Suprapubic skin (tissue), 4 donors: Measurements from ENCODE around the gene PDS5B. TPM values are rescaled to one million over a fixed set of nuclear protein-coding genes. Genes with fewer than 3 reads are reported as not detected.

Experiments
- DNase-seq, 2 donors: peaks; one replicate each; pipeline ENCODE4 v3.0.0-alpha.2; 2019; ENCODE audit warnings: low spot score in 2 of 2
- H3K27ac ChIP-seq: fragments of 200-600 bp; sonication (generic); one replicate; pipeline ENCODE4 v1.5.1; 2019
- H3K27me3 ChIP-seq: fragments of 200-600 bp; sonication (generic); one replicate; pipeline ENCODE4 v1.5.1; 2019
- H3K36me3 ChIP-seq: fragments of 200-600 bp; sonication (generic); one replicate; pipeline ENCODE4 v1.5.1; 2019
- H3K4me1 ChIP-seq: fragments of 200-600 bp; sonication (generic); one replicate; pipeline ENCODE4 v1.5.1; 2019
- H3K4me3 ChIP-seq: fragments of 200-600 bp; sonication (generic); one replicate; pipeline ENCODE4 v1.5.1; 2019; ENCODE audit warnings: mild to moderate bottlenecking
- H3K9me3 ChIP-seq: fragments of 200-600 bp; sonication (generic); one replicate; pipeline ENCODE4 v1.5.1; 2019
- EP300 ChIP-seq: sonication (generic); formaldehyde crosslinking; IDR thresholded peaks from one replicate; pipeline ENCODE4 v1.6.1; 2017; ENCODE audit warnings: antibody characterized with exemption
- POLR2A ChIP-seq, 2 donors: fragments of 450-650 bp; IDR thresholded peaks; one replicate each; pipeline ENCODE4 v1.6.1; 2017; ENCODE audit warnings: antibody characterized with exemption in 2 of 2, mild to moderate bottlenecking in 2 of 2, moderate library complexity in 2 of 2
- POLR2AphosphoS5 ChIP-seq, 3 donors: sonication (generic); formaldehyde crosslinking; IDR thresholded peaks; one replicate each; pipeline ENCODE4 v1.6.1; 2017; ENCODE audit warnings: antibody characterized with exemption in 3 of 3
- whole genome bisulfite sequencing: methylation state at CpG from one replicate; pipeline ENCODE4 v1.1.5; 2018; 5-methylcytosine and 5-hydroxymethylcytosine counted together
- total RNA-seq, 4 donors: library from RNA; depleted of rRNA; stranded (reverse); fragments of >200 nt; gene quantifications; one replicate each; pipeline ENCODE4 v1.1.0, GENCODE V29; 2016
- TF ChIP-seq, protein P1 (sequence below), 2 donors: fragments of 200-600 bp in 1 of 2; fragments of 450-650 bp in 1 of 2; sonication (generic) in 1 of 2; IDR thresholded peaks; one replicate each; pipeline ENCODE4 v1.5.1; 2016 to 2019; ENCODE audit warnings: antibody characterized with exemption in 2 of 2, mild to moderate bottlenecking in 1 of 2, moderate library complexity in 1 of 2

PDS5B gene
- total RNA-seq, 4 donors from 2014 or later, result 17.8 to 48.2 (median 28.5) TPM

DNA sequence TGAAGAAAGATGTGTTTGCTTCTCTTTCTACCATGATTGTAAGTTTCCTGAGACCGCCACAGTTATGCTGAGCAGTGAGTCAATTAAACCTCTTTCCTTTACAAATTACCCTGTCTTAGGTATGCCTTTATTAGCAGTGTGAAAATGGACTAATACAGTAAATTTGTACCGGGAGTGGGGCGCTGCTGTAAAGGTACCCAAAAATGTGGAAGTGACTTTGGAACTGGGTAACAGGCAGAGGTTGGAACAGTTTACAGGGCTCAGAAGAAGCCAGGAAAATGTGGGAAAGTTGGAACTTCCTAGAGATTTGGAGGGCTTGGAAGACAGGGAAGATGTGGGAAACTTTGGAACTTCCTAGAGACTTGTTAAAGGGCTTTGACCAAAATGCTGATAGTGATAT lies 9.2 kb upstream of the PDS5B start:
- WGBS, result 98% methylated on average over 3 of the region's 3 CpGs
- TF ChIP-seq POLR2A (IDR thresholded peaks at IDR 0.05) (no peak), POLR2AphosphoS5 (IDR thresholded peaks at IDR 0.05) (no peak), EP300 (no peak)
- TF ChIP-seq, protein P1, sequence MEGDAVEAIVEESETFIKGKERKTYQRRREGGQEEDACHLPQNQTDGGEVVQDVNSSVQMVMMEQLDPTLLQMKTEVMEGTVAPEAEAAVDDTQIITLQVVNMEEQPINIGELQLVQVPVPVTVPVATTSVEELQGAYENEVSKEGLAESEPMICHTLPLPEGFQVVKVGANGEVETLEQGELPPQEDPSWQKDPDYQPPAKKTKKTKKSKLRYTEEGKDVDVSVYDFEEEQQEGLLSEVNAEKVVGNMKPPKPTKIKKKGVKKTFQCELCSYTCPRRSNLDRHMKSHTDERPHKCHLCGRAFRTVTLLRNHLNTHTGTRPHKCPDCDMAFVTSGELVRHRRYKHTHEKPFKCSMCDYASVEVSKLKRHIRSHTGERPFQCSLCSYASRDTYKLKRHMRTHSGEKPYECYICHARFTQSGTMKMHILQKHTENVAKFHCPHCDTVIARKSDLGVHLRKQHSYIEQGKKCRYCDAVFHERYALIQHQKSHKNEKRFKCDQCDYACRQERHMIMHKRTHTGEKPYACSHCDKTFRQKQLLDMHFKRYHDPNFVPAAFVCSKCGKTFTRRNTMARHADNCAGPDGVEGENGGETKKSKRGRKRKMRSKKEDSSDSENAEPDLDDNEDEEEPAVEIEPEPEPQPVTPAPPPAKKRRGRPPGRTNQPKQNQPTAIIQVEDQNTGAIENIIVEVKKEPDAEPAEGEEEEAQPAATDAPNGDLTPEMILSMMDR (IDR thresholded peaks at IDR 0.05), result no peak
- H3K27ac ChIP-seq, result no peak overlapping the region
- no peak overlapping the region for H3K4me3 ChIP-seq
- H3K36me3 ChIP-seq, result no peaks in the 10 kb centered on the region
- H3K9me3 ChIP-seq, result no peaks in the 10 kb centered on the region
- H3K27me3 ChIP-seq, result no peaks in the 10 kb centered on the region
- no peak for DNase-seq
- H3K4me1 ChIP-seq, result no peaks in the 10 kb centered on the region

DNA sequence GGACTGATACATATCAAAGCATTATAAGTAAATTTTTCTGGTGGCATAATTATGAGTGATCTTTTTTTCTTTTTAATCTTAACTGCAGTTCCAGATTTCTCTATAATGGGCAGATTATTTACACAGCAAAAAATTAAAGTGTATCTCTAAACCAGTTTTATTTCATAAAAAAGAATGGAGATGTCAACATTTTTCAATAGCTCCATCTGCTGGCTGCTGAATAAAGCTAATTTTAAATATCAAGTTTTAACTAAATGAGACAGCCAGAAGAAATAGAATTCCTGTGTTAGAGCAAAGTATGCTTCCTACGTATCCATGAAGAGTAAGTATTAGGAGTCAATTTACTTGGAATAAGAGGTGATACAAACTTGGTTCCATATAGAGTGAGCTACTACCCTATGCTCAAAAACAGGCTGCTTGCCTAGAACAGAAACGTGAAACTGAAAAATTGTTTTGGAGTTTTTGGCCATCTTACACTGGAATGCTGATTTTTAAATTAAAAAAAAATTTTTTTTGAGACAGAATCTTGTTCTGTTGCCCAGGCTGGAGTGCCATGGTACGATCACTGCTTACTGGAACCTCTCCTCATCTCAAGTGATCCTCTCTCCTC lies 5.0 kb upstream of the PDS5B start:
- H3K36me3 ChIP-seq, result no peaks in the 10 kb centered on the region
- H3K27ac ChIP-seq, result no peak overlapping the region
- 50% methylated on average over 3 of the region's 3 CpGs for WGBS
- no peak for TF ChIP-seq EP300
- TF ChIP-seq, protein P1 (IDR thresholded peaks at IDR 0.05), result peak in 1 of 2 donors; percentile 29
- no peak for DNase-seq
- peaks cover 8% of the 10 kb centered on the region for H3K4me1 ChIP-seq
- no peak overlapping the region for H3K4me3 ChIP-seq
- H3K9me3 ChIP-seq, result no peaks in the 10 kb centered on the region
- no peaks in the 10 kb centered on the region for H3K27me3 ChIP-seq

DNA sequence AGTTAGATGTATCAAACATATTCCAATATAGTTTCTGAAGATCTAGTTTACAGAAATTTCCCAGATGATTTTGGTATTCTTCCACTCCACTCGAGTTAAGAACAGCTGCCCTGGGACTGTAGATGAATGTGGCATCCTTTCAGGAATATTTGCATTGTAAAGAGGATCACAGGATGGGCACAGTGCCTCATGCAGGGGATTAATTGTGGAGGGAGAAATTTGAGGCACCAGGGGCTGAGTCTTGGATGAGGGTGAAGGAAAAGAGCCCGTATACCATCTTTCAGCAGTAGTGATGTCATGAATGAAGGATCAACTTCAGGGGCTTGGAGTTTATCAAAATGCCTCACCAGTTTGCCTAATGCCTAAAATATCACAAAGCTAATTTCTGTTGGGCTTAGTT lies 4.0 kb upstream of the PDS5B start:
- peaks cover 8% of the 10 kb centered on the region for H3K4me1 ChIP-seq
- no peaks in the 10 kb centered on the region for H3K27me3 ChIP-seq
- H3K9me3 ChIP-seq, result no peaks in the 10 kb centered on the region
- H3K36me3 ChIP-seq, result no peaks in the 10 kb centered on the region
- no peak overlapping the region for H3K27ac ChIP-seq
- H3K4me3 ChIP-seq, result no peak overlapping the region
- DNase-seq, result no peak
- WGBS, result 69% methylated on average over 2 of the region's 2 CpGs
- TF ChIP-seq EP300 (no peak), POLR2A (IDR thresholded peaks at IDR 0.05) (no peak), POLR2AphosphoS5 (IDR thresholded peaks at IDR 0.05) (no peak)
- TF ChIP-seq, protein P1 (IDR thresholded peaks at IDR 0.05), result no peak

DNA sequence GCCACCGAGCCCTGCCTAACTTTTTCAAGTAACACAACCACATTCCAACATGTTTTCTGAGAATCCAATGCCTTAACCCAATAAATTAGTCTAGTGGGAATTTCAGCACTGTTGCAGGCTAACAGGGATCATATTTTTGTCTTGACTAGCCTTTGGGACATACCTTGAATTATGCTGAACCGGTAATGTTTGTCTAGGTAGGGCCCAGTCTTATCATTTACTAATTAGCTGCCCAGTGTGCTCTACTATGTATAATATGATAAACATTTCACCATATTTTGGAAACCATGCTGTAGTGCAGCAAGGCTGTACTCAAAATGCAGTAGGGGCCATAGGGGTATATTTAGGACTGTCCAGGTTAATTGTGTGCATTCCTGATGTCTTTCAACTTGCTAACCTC lies 3.3 kb upstream of the PDS5B start:
- no peak for DNase-seq
- Histone ChIP-seq H3K4me1 (peaks cover 10% of the 10 kb centered on the region), H3K9me3 (no peaks in the 10 kb centered on the region), H3K36me3 (no peaks in the 10 kb centered on the region), H3K27ac (no peak overlapping the region), H3K4me3 (no peak overlapping the region), H3K27me3 (no peaks in the 10 kb centered on the region)
- TF ChIP-seq, protein P1 (IDR thresholded peaks at IDR 0.05), result no peak
- TF ChIP-seq EP300, result no peak
- TF ChIP-seq POLR2AphosphoS5 (IDR thresholded peaks at IDR 0.05), result no peak
- TF ChIP-seq POLR2A (IDR thresholded peaks at IDR 0.05), result no peak
- 88% methylated on average over 2 of the region's 2 CpGs for WGBS

DNA sequence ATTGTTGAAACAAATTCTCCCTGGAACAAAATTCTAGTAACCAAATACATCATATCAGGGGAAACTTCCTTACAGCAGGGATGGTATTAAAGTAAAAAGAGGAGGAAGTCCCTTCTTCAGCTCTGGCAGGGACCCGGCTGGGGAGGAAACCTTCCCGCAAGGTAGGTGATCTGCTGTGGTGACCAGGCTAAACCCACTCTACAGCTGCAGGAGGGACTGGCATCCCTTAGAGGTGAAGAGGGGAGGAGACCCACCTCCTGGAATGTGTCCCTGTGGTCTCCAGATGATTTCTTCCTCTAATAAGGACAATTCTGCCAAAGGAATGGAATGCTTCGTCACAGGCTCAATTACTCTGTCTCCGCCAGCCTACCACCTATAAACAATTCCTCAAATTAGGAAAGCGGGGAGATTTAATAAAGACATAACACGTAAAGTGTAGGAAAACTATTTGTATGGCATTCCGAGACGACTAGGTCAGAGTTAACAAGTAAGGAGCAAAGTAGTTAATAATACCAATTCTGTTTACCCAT lies 637 bp upstream of the PDS5B start:
- Histone ChIP-seq H3K36me3 (no peaks in the 10 kb centered on the region), H3K4me1 (peaks cover 32% of the 10 kb centered on the region), H3K4me3 (peak overlapping the region; percentile 62), H3K27ac (peak overlapping the region; percentile 64), H3K27me3 (no peaks in the 10 kb centered on the region), H3K9me3 (no peaks in the 10 kb centered on the region)
- 13% methylated on average over 8 of the region's 8 CpGs for WGBS
- TF ChIP-seq, protein P1 (IDR thresholded peaks at IDR 0.05), result no peak
- TF ChIP-seq POLR2A (IDR thresholded peaks at IDR 0.05) (no peak), POLR2AphosphoS5 (IDR thresholded peaks at IDR 0.05) (no peak), EP300 (no peak)
- no peak for DNase-seq
